Right lobe of liver (tissue), 6 donors: ENCODE data around the gene PARP8. TPM values are rescaled to one million over a fixed set of nuclear protein-coding genes. Genes with fewer than 3 reads are reported as not detected.

Experiments used
- ATAC-seq, 4 donors: fragments of 200-7000 bp; cut with Tn5 transposase; one replicate each; pipeline ENCODE4 v1.9.1; 2020; ENCODE audit warnings: mild to moderate bottlenecking in 4 of 4, moderate library complexity in 4 of 4
- DNase-seq, 3 donors: peaks; one replicate each; pipeline ENCODE4 v3.0.0-alpha.2; 2020
- H3K27ac ChIP-seq, 3 donors: fragments of 200-600 bp; one replicate each; pipeline ENCODE4 v1.8.0; 2022
- H3K27me3 ChIP-seq, 2 donors: fragments of 200-600 bp; one replicate each; pipeline ENCODE4 v1.8.0; 2022
- H3K36me3 ChIP-seq, 4 donors: fragments of 200-600 bp; sonication (generic) in 1 of 4; one replicate each; pipeline versions ENCODE4 v1.5.1 to v1.8.0; 2017 to 2022; ENCODE audit warnings: control low read depth in 1 of 4
- H3K4me1 ChIP-seq, 4 donors: fragments of 200-600 bp; sonication (generic) in 1 of 4; one replicate each; pipeline versions ENCODE4 v1.5.1 to v1.8.0; 2017 to 2022; ENCODE audit warnings: control low read depth in 1 of 4
- H3K4me3 ChIP-seq, 3 donors: fragments of 200-600 bp; one replicate each; pipeline ENCODE4 v1.8.0; 2022
- H3K9me3 ChIP-seq, 4 donors: fragments of 200-600 bp; sonication (generic) in 1 of 4; one replicate each; pipeline versions ENCODE4 v1.5.1 to v1.8.0; 2017 to 2022; ENCODE audit warnings: control low read depth in 1 of 4
- POLR2A ChIP-seq: fragments of 450-650 bp; IDR thresholded peaks from one replicate; pipeline ENCODE4 v1.6.1; 2017; ENCODE audit warnings: antibody characterized with exemption, mild to moderate bottlenecking
- WGBS: methylation state at CpG from one replicate; pipeline ENCODE4 v1.1.6; 2018; ENCODE audit warnings: low coverage, low lambda C conversion rate; ENCODE audit not compliant: insufficient coverage; ENCODE audit errors: missing lambda C conversion rate; 5-methylcytosine and 5-hydroxymethylcytosine counted together
- intact Hi-C, 2 donors: fragments of 100-400 bp; cut with DNase I; formaldehyde crosslinking; loops; one replicate each; pipeline versions ENCODE4 v1.11.2 to v1.14.1; 2022
- total RNA-seq, 6 experiments: library from RNA; depleted of rRNA in 2 of 6; stranded (reverse); fragments of >200 nt in 2 of 6; fragmentation: NEBNext Ultra II Directional in 3 of 6; extraction: Animal tissue kit (Norgen Biotek cat#: 25700) in 3 of 6; gene quantifications; one replicate each; pipeline versions ENCODE4 v1.1.0 to v1.2.4, GENCODE V29; 2016 to 2023
- TF ChIP-seq, protein P1 (sequence below), 4 donors: fragments of 200-600 bp in 3 of 4; fragments of 450-650 bp in 1 of 4; IDR thresholded peaks; one replicate each; pipeline versions ENCODE4 v1.5.1 to v1.8.0; 2016 to 2022; ENCODE audit warnings: antibody characterized with exemption in 4 of 4, mild to moderate bottlenecking in 2 of 4
- donor health status: DM: no; HTN: yes; CAD: no.
- donor health status: DM: no; HTN: no; CAD: no.
- donor health status: DM: no; HTN: no; CAD: no.
- donor health status: DM: no; HTN: yes; CAD: no.
- donor health status: DM: no; HTN: yes; CAD: no.

PARP8 gene
- total RNA-seq, 6 experiments from 2014 or later = 4.9 to 14.1 (median 10.1) TPM

DNA sequence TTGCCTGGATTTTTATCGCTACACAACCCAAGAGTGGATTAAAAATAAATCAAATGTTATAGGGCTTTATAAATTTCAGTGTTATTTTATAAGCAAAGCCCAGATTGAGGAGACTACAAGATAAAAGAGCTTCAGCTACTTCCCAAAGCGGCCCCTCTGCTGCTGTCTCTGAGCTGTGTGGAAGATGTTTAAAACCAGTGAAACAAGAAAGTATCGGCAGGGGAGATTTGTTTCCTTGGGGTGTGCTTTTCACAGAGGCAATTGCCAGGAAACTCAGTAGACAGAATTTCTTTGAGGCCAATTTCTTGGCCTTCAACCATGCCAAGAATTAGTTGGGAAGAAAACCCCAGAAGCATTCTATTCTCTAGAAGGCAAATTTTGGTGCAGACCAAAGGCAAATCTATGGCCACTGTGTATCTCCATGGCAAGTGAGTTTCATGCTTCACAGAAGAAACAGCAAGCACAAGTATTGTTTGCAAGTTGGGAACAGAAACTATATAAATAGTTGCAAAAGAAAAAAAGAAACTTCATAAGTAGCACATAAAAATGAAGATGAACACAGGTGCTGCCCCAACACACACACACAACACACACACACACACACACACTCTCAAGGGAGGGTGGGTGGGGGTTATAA is 197.2 kb downstream of the PARP8 start:
- Histone ChIP-seq H3K4me3 (no peak overlapping the region), H3K36me3 (no peaks in the 10 kb centered on the region), H3K4me1 (no peaks in the 10 kb centered on the region), H3K27ac (no peak overlapping the region), H3K27me3 (no peaks in the 10 kb centered on the region), H3K9me3 (no peaks in the 10 kb centered on the region)
- intact Hi-C loops = no loop called here
- TF ChIP-seq, protein P1, sequence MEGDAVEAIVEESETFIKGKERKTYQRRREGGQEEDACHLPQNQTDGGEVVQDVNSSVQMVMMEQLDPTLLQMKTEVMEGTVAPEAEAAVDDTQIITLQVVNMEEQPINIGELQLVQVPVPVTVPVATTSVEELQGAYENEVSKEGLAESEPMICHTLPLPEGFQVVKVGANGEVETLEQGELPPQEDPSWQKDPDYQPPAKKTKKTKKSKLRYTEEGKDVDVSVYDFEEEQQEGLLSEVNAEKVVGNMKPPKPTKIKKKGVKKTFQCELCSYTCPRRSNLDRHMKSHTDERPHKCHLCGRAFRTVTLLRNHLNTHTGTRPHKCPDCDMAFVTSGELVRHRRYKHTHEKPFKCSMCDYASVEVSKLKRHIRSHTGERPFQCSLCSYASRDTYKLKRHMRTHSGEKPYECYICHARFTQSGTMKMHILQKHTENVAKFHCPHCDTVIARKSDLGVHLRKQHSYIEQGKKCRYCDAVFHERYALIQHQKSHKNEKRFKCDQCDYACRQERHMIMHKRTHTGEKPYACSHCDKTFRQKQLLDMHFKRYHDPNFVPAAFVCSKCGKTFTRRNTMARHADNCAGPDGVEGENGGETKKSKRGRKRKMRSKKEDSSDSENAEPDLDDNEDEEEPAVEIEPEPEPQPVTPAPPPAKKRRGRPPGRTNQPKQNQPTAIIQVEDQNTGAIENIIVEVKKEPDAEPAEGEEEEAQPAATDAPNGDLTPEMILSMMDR (IDR thresholded peaks at IDR 0.05) = no peak
- TF ChIP-seq POLR2A = no peak
- 75% methylated on average over 3 of the region's 3 CpGs for WGBS
- DNase-seq (no peak), ATAC-seq (no peak)

DNA sequence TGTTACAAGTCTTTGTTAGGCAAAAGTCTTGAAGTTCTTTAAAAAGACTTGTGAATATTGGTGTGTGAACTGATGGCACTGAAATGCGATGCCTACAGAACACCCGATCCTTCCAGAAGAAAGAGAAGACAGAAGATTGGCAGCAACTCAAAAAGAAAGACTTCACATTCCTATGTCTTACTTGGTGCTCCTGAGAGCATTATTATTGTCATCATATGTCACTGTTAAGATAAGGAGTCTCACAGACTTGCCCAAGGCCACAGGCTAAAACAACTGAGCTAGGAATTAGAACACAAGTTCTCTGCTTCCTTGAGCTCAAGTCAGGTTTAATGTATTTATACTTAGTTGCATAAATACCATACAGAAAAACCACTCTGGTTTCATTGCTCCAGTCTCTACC is 198.0 kb downstream of the PARP8 start:
- no peak overlapping the region for H3K4me3 ChIP-seq
- ATAC-seq = no peak
- H3K9me3 ChIP-seq = no peaks in the 10 kb centered on the region
- H3K27ac ChIP-seq = no peak overlapping the region
- no peaks in the 10 kb centered on the region for H3K4me1 ChIP-seq
- 8% methylated on average over 2 of the region's 2 CpGs for WGBS
- intact Hi-C loops = no loop called here
- DNase-seq = no peak
- no peaks in the 10 kb centered on the region for H3K36me3 ChIP-seq
- no peaks in the 10 kb centered on the region for H3K27me3 ChIP-seq
- TF ChIP-seq POLR2A = no peak
- TF ChIP-seq, protein P1 (IDR thresholded peaks at IDR 0.05) = no peak

DNA sequence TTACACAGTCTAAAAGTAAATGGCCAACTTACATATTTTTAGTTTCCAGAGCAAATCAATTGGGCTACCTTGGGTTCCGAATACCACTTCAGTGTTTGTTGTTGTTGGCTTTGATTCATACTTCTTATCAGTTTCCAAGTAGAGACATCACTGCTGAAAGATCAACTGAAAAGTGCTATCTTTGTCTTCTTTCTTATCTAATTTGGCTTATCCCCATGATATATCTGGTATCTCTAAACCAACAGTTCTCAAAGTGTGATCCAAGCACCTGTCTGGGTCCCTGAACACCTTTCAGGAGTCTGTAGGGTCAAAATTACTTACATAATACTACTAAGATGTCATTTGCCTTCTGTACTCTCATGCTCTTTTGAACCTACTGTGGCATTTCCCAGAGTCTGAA is 200.0 kb downstream of the PARP8 start:
- no peaks in the 10 kb centered on the region for H3K9me3 ChIP-seq
- H3K4me1 ChIP-seq = no peaks in the 10 kb centered on the region
- intact Hi-C loops = no loop called here
- H3K4me3 ChIP-seq = no peak overlapping the region
- ATAC-seq = no peak
- no peak overlapping the region for H3K27ac ChIP-seq
- H3K27me3 ChIP-seq = no peaks in the 10 kb centered on the region
- H3K36me3 ChIP-seq = no peaks in the 10 kb centered on the region
- no peak for DNase-seq
- TF ChIP-seq, protein P1 (IDR thresholded peaks at IDR 0.05) = no peak
- TF ChIP-seq POLR2A = no peak
- 25% methylated on average over 1 of the region's 1 CpG for WGBS

DNA sequence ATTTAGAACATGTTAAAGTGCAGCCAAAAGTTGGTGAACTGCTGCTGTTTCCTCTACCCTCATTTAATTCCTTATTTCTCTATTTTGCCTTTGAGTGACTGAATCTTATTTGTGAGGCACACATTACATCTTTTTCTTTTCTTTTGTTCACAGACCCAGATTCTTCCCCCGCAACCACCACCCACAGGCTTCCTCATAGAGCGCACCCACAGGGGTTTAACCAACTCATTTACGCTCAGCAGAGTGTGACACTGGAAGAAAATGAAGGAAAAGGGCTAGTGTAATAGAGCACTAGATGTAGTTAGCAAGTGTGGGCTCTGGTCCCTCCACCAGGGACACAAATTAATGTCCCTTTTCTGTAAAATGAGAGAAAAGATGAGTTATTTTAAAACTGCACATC is 200.7 kb downstream of the PARP8 start:
- Histone ChIP-seq H3K4me3 (no peak overlapping the region), H3K36me3 (no peaks in the 10 kb centered on the region), H3K4me1 (no peaks in the 10 kb centered on the region), H3K27ac (no peak overlapping the region), H3K9me3 (no peaks in the 10 kb centered on the region), H3K27me3 (no peaks in the 10 kb centered on the region)
- WGBS = 32% methylated on average over 3 of the region's 3 CpGs
- ATAC-seq (no peak), DNase-seq (no peak)
- intact Hi-C loops = no loop called here
- TF ChIP-seq, protein P1 (IDR thresholded peaks at IDR 0.05) = no peak
- no peak for TF ChIP-seq POLR2A
